ENCODE data around the gene SLC34A3. TPM values are rescaled to one million over a fixed set of nuclear protein-coding genes. Genes with fewer than 3 reads are reported as not detected.

Gene SLC34A3
- polyA plus RNA-seq (2013, experiment 1 of 2; ENCODE audit: insufficient read length): 0.07 TPM
- not detected for polyA plus RNA-seq (2013, experiment 2 of 2; ENCODE audit: insufficient read length)

- no peak for DNase-seq
Measured at GRCh38 chr9:137230705-137231371, at the start of gene SLC34A3. TSS of gene SLC34A3 (plus strand) at chr9:137230901. CDS start at chr9:137231703, 802 bp downstream.

- no peak for DNase-seq
Measured at GRCh38 chr9:137181680-137182079, 49.0 kb upstream of the SLC34A3 start.

GRCh38 chr9:137182836-137183235 is 47.9 kb upstream of the SLC34A3 start:
- no peak for DNase-seq

GRCh38 chr9:137183980-137184595 is 46.6 kb upstream of the SLC34A3 start:
- DNase-seq: no peak

GRCh38 chr9:137184881-137185660 is 45.6 kb upstream of the SLC34A3 start:
- DNase-seq: no peak

- DNase-seq: no peak
Measured at GRCh38 chr9:137185921-137186320, 44.8 kb upstream of the SLC34A3 start.

- DNase-seq: no peak
Measured at GRCh38 chr9:137186385-137186784, 44.3 kb upstream of the SLC34A3 start.

GRCh38 chr9:137187386-137187785 is 43.3 kb upstream of the SLC34A3 start:
- no peak for DNase-seq

- no peak for DNase-seq
Measured at GRCh38 chr9:137188086-137188489, 42.6 kb upstream of the SLC34A3 start.

GRCh38 chr9:137188490-137189296 is 42.0 kb upstream of the SLC34A3 start, which contains the start of the genes ANAPC2 and SSNA1:
TSS of gene ANAPC2 (minus strand) at chr9:137188560. CDS start at chr9:137188532, 28 bp downstream.
TSS of gene SSNA1 (plus strand) at chr9:137188676. CDS start at chr9:137188727, 51 bp downstream.
- DNase-seq: peak; percentile 91

GRCh38 chr9:137189297-137190295 is 41.1 kb upstream of the SLC34A3 start:
- no peak for DNase-seq

- no peak for DNase-seq
Measured at GRCh38 chr9:137190315-137190856, 40.3 kb upstream of the SLC34A3 start.

- DNase-seq: no peak
Measured at GRCh38 chr9:137191245-137191644, 39.5 kb upstream of the SLC34A3 start.

- no peak for DNase-seq
Measured at GRCh38 chr9:137191691-137192447, 38.8 kb upstream of the SLC34A3 start.

- no peak for DNase-seq
Measured at GRCh38 chr9:137192448-137192780, 38.3 kb upstream of the SLC34A3 start.

- DNase-seq: no peak
Measured at GRCh38 chr9:137192859-137193258, 37.8 kb upstream of the SLC34A3 start.

- DNase-seq: no peak
Measured at GRCh38 chr9:137193771-137194170, 36.9 kb upstream of the SLC34A3 start.

- DNase-seq: no peak
Measured at GRCh38 chr9:137194388-137194787, 36.3 kb upstream of the SLC34A3 start.

- DNase-seq: no peak
Measured at GRCh38 chr9:137194909-137195308, 35.8 kb upstream of the SLC34A3 start.

Measured in fibroblast of skin of back (primary cell).